PC-3 (cell line): ENCODE data around the gene ETS1.

Source experiments
- EZH2 ChIP-seq: fragments of 300-600 bp; sonication (generic); IDR thresholded peaks from one replicate; pipeline ENCODE4 v1.6.1; 2017; ENCODE audit warnings: antibody characterized with exemption, mild to moderate bottlenecking, low read length; ENCODE audit not compliant: unreplicated experiment
- TF ChIP-seq, protein P1 (sequence below): fragments of 300-600 bp; sonication (generic); conservative IDR thresholded peaks from 2 replicates; pipeline ENCODE4 v1.5.1; 2017; ENCODE audit warnings: antibody characterized with exemption, low read depth, mild to moderate bottlenecking, low read length

DNA sequence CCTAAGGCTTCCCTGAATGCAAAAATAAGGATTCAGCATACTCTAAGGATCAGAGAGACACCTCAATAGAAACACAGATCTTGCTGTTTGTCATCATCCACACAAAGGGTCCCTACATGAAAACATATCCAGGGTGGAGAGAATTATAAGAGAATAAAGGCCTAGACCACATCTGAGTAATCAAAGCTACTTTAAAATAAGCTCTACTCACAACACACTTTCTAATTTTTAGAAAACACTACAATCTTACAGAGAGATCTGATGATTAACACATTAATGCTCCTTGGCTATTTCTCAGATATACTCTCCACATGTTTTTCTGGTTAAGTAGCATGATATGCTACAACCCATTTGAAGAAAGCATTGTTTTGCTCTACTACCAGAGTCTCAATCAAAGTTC is 108.2 kb downstream of the ETS1 start:
- TF ChIP-seq, protein P1, sequence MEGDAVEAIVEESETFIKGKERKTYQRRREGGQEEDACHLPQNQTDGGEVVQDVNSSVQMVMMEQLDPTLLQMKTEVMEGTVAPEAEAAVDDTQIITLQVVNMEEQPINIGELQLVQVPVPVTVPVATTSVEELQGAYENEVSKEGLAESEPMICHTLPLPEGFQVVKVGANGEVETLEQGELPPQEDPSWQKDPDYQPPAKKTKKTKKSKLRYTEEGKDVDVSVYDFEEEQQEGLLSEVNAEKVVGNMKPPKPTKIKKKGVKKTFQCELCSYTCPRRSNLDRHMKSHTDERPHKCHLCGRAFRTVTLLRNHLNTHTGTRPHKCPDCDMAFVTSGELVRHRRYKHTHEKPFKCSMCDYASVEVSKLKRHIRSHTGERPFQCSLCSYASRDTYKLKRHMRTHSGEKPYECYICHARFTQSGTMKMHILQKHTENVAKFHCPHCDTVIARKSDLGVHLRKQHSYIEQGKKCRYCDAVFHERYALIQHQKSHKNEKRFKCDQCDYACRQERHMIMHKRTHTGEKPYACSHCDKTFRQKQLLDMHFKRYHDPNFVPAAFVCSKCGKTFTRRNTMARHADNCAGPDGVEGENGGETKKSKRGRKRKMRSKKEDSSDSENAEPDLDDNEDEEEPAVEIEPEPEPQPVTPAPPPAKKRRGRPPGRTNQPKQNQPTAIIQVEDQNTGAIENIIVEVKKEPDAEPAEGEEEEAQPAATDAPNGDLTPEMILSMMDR: no peak
- no peak for TF ChIP-seq EZH2
